Prostate gland (tissue), 2 donors: ENCODE results near the gene SNED1. TPM values are rescaled to one million over a fixed set of nuclear protein-coding genes. Genes with fewer than 3 reads are reported as not detected.

Experiments
- DNase-seq: peaks from one replicate; pipeline ENCODE4 v3.0.0-alpha.2; 2019; ENCODE audit warnings: low spot score
- H3K27ac ChIP-seq, 2 donors: fragments of 200-600 bp; sonication (generic); 2 replicates each; pipeline ENCODE4 v1.5.1; 2017 to 2019
- H3K27me3 ChIP-seq: fragments of 200-600 bp; sonication (generic); replicated peaks from 2 replicates; pipeline ENCODE4 v1.5.1; 2019; ENCODE audit not compliant: insufficient read depth
- H3K36me3 ChIP-seq, 2 donors: fragments of 200-600 bp; sonication (generic); 1 replicate in 1 of 2; 2 replicates in 1 of 2; pipeline versions ENCODE4 v1.5.1 to v1.8.1; 2017 to 2019
- H3K4me1 ChIP-seq: fragments of 200-600 bp; sonication (generic); replicated peaks from 2 replicates; pipeline ENCODE4 v1.5.1; 2019
- H3K4me3 ChIP-seq, 2 donors: fragments of 200-600 bp; sonication (generic); 2 replicates each; pipeline ENCODE4 v1.5.1; 2017 to 2019
- H3K9me3 ChIP-seq: fragments of 200-600 bp; sonication (generic); 2 replicates; pipeline ENCODE4 v1.5.1; 2017
- CTCF ChIP-seq, 4 experiments: fragments of 200-600 bp in 2 of 4; fragments of 450-650 bp in 2 of 4; sonication (generic) in 2 of 4; IDR thresholded peaks; 1 replicate in 3 of 4; 2 replicates in 1 of 4; pipeline ENCODE4 v1.5.1; 2016 to 2019; ENCODE audit warnings: antibody characterized with exemption in 4 of 4, mild to moderate bottlenecking in 2 of 4, moderate library complexity in 2 of 4
- POLR2A ChIP-seq: fragments of 450-650 bp; IDR thresholded peaks from one replicate; pipeline ENCODE4 v1.6.1; 2016; ENCODE audit warnings: antibody characterized with exemption, mild to moderate bottlenecking
- POLR2AphosphoS5 ChIP-seq: sonication (generic); formaldehyde crosslinking; IDR thresholded peaks from one replicate; pipeline ENCODE4 v1.6.1; 2017; ENCODE audit warnings: antibody characterized with exemption
- WGBS: methylation state at CpG from one replicate; pipeline ENCODE4 v1.1.5; 2018; 5-methylcytosine and 5-hydroxymethylcytosine counted together
- intact Hi-C: fragments of 100-400 bp; cut with DNase I; formaldehyde crosslinking; loops from one replicate; pipeline ENCODE4 v1.14.2; 2022
- total RNA-seq, 2 donors: library from RNA; depleted of rRNA; stranded (reverse); fragments of >200 nt; gene quantifications; one replicate each; pipeline ENCODE4 v1.1.0, GENCODE V29; 2016

The SNED1 gene
- total RNA-seq, 2 donors from 2014 or later: 32.0 to 115 TPM

- H3K9me3 ChIP-seq: no peaks in the 10 kb centered on the region
- H3K27me3 ChIP-seq: no peaks in the 10 kb centered on the region
- no peak overlapping the region for H3K27ac ChIP-seq
- no peak for DNase-seq
- no peaks in the 10 kb centered on the region for H3K36me3 ChIP-seq
- no peaks in the 10 kb centered on the region for H3K4me1 ChIP-seq
- intact Hi-C loops: no loop called here
- TF ChIP-seq POLR2A (no peak), POLR2AphosphoS5 (no peak), CTCF (IDR thresholded peaks at IDR 0.05) (no peak)
- H3K4me3 ChIP-seq: no peak overlapping the region
- WGBS: 80% methylated on average over 16 of the region's 18 CpGs
Observed at GRCh38 chr2:241036964-241037421, 38.6 kb downstream of the SNED1 start.

DNA sequence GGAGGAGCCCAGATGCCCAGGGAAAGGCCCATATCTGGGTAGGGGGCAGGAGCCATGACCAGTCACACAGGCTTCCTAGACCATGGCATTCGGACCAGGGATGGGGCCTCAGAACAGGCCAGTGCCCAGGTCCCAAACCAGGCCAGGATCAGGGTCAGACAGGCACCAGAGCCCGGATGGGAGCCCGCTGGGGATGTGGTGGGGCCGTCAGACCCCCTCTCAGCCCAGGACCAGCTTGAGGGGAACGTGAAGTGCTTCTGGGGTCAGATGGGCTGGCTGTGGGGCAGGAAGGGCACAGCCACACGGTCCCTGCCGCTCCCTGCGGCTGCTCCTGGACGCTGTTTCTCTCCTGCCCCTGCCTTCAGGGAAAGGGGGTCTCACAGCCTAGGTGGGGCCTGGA lies 39.1 kb downstream of the SNED1 start:
- TF ChIP-seq CTCF (IDR thresholded peaks at IDR 0.05) (no peak), POLR2A (no peak), POLR2AphosphoS5 (no peak)
- no peaks in the 10 kb centered on the region for H3K36me3 ChIP-seq
- no peak for DNase-seq
- H3K27ac ChIP-seq: no peak overlapping the region
- intact Hi-C loops: no loop called here
- WGBS: 98% methylated on average over 9 of the region's 9 CpGs
- no peak overlapping the region for H3K4me3 ChIP-seq
- H3K4me1 ChIP-seq: no peaks in the 10 kb centered on the region
- H3K9me3 ChIP-seq: no peaks in the 10 kb centered on the region
- no peaks in the 10 kb centered on the region for H3K27me3 ChIP-seq

DNA sequence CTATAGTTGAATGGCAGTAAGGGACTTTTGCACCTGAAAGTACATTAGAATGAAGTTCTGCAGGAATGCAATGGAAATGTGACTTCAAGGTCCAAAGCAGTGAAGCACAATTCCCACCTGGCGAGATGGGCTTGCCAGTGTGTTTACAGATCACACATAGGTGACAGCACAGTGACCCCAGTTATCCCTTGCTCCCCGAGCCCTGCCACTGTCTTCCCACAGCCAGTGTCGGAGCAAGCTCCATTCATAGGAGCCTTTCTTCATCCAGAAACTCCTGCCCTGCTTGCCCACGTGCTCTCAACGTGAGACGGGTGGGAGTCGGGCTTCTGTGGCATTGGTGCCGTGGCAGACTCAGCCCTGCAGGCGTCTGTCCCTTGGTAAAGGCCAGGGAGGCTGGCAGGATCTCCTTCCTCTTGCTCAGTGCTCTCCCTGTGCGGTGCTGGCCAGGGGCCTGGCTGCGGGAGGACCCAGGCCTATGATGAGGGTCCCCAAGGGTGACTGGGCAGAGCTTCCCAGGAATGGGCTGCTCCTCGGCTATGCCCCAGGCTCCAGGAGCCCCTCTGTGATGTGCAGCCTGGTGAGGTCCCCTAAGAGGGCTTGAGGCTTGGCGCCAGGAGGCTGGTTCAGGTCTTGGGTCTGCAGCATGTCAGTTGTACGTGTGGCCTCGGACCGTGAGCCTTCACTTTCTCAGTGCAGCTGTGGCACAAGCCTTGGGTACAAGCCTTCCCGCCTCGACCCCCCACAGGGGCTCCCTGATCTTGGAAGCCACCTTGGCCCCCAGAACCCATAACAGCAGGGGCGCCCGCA lies 40.2 kb downstream of the SNED1 start:
- no peak for DNase-seq
- Histone ChIP-seq H3K9me3 (no peaks in the 10 kb centered on the region), H3K27ac (no peak overlapping the region), H3K4me1 (no peaks in the 10 kb centered on the region), H3K27me3 (no peaks in the 10 kb centered on the region), H3K36me3 (no peaks in the 10 kb centered on the region), H3K4me3 (no peak overlapping the region)
- WGBS: 94% methylated on average over 18 of the region's 20 CpGs
- TF ChIP-seq CTCF (IDR thresholded peaks at IDR 0.05) (no peak), POLR2A (no peak), POLR2AphosphoS5 (no peak)
- intact Hi-C loops: no loop called here

- H3K36me3 ChIP-seq: no peaks in the 10 kb centered on the region
- 97% methylated on average over 4 of the region's 4 CpGs for WGBS
Observed at GRCh38 chr2:241039416-241039815, 41.0 kb downstream of the SNED1 start.

More at GRCh38 chr2:241039416-241039815, 41.0 kb downstream of the SNED1 start:
- no peak for DNase-seq
- TF ChIP-seq POLR2AphosphoS5: no peak
- TF ChIP-seq POLR2A: no peak
- TF ChIP-seq CTCF (IDR thresholded peaks at IDR 0.05): no peak
- Histone ChIP-seq H3K4me3 (no peak overlapping the region), H3K9me3 (no peaks in the 10 kb centered on the region), H3K4me1 (no peaks in the 10 kb centered on the region), H3K27ac (no peak overlapping the region), H3K27me3 (no peaks in the 10 kb centered on the region)
- intact Hi-C loops: no loop called here
